ENCODE data around the gene BAHCC1.

BAHCC1 gene

DNA sequence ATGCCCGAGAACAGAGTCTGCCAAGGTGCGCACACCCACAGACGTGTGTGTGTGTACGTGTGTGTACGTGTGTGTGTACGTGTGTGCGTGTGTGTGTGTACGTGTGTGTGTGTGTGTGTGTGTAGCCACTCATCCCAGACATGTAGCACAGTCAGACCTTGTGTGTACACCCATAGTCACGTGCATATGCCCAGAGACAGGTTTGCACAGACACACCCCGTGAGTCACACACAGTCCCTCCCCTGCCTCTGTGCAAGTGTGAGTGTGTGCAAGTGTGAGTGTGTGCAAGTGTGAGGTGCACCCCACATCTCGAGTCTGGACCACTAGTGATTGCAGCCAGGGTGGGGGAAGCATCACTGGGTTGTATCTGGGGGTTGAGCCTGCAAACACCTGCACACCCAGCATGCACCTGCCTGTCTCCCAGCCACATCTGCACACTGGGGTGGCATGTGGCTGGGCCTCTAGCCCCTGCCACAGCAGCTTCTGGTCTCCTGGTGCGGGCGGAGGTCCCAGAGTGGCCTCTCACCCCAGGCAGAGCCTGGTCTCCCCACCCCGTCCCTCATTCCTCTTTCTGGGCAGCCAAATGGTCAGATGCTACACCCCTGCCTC lies 23.6 kb downstream of the BAHCC1 start:
- no peaks in the 10 kb centered on the region for H3K27me3 ChIP-seq (ENCODE audit: control insufficient read depth, low read length)
- no peaks in the 10 kb centered on the region for H3F3A ChIP-seq (ENCODE audit: control insufficient read depth, insufficient read depth)
- no peaks in the 10 kb centered on the region for H3K79me2 ChIP-seq (ENCODE audit: control insufficient read depth, low read length)
- H3K36me3 ChIP-seq (ENCODE audit: control insufficient read depth, low read length), result no peaks in the 10 kb centered on the region
- no peaks in the 10 kb centered on the region for H3K9me3 ChIP-seq (ENCODE audit: control insufficient read depth, insufficient read depth, low read length)
- H3K4me3 ChIP-seq (ENCODE audit: low read length), result no peak overlapping the region
- H3K4me2 ChIP-seq (ENCODE audit: low read length), result no peak overlapping the region
- no peak overlapping the region for H3K27ac ChIP-seq (ENCODE audit: low read depth, low read length)
- no peak for TF ChIP-seq EZH2phosphoT487 (IDR thresholded peaks at IDR 0.05; ENCODE audit: borderline replicate concordance, low read length)
- TF ChIP-seq, protein P1, sequence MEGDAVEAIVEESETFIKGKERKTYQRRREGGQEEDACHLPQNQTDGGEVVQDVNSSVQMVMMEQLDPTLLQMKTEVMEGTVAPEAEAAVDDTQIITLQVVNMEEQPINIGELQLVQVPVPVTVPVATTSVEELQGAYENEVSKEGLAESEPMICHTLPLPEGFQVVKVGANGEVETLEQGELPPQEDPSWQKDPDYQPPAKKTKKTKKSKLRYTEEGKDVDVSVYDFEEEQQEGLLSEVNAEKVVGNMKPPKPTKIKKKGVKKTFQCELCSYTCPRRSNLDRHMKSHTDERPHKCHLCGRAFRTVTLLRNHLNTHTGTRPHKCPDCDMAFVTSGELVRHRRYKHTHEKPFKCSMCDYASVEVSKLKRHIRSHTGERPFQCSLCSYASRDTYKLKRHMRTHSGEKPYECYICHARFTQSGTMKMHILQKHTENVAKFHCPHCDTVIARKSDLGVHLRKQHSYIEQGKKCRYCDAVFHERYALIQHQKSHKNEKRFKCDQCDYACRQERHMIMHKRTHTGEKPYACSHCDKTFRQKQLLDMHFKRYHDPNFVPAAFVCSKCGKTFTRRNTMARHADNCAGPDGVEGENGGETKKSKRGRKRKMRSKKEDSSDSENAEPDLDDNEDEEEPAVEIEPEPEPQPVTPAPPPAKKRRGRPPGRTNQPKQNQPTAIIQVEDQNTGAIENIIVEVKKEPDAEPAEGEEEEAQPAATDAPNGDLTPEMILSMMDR (IDR thresholded peaks at IDR 0.05; ENCODE audit: low read depth, low read length, poor library complexity, severe bottlenecking), result no peak
- no peaks in the 10 kb centered on the region for H3K4me1 ChIP-seq (ENCODE audit: control insufficient read depth, low read length)
- no peaks in the 10 kb centered on the region for H4K20me1 ChIP-seq (ENCODE audit: control insufficient read depth, insufficient read depth, low read depth, low read length)
- no peaks in the 10 kb centered on the region for H3K9me2 ChIP-seq (replicated peaks; ENCODE audit: control insufficient read depth, low read length)

DNA sequence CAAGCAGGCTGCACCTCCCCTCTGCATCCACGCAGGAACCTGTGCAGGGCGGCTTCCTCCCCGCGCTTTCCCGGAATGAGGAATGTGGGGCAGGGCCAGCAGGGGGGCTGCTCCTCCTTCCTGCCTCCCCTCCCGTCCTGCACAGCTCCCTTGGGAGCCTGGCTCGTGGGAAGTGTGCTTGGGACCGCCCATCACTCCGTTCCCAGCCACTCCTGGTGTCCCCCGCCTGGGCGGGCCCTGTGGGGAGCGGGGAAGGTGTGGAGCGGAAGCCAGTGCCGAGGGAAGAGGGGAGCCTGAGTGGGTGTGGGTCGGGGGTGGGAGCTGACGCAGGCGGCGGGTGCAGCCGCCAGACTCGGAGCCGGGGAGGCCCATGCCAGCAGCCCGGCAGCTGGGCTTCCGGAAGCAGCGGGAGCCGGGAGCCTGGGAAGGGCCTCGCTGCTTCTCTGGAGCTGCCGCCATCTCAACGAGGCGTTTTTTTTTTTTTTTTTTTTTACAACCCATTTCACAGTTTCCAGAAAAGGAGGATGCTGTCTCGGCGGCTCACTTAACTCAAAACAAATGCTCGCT lies 24.1 kb downstream of the BAHCC1 start:
- H3K79me2 ChIP-seq (ENCODE audit: control insufficient read depth, low read length), result no peaks in the 10 kb centered on the region
- no peaks in the 10 kb centered on the region for H4K20me1 ChIP-seq (ENCODE audit: control insufficient read depth, insufficient read depth, low read depth, low read length)
- no peaks in the 10 kb centered on the region for H3K9me2 ChIP-seq (replicated peaks; ENCODE audit: control insufficient read depth, low read length)
- peaks cover 2% of the 10 kb centered on the region; the same call in 1 of the 2 replicates for H3K9me3 ChIP-seq (ENCODE audit: control insufficient read depth, insufficient read depth, low read length)
- no peak overlapping the region for H3K4me3 ChIP-seq (ENCODE audit: low read length)
- H3K27me3 ChIP-seq (ENCODE audit: control insufficient read depth, low read length), result no peaks in the 10 kb centered on the region
- no peak overlapping the region for H3K27ac ChIP-seq (ENCODE audit: low read depth, low read length)
- H3K36me3 ChIP-seq (ENCODE audit: control insufficient read depth, low read length), result no peaks in the 10 kb centered on the region
- no peaks in the 10 kb centered on the region for H3K4me1 ChIP-seq (ENCODE audit: control insufficient read depth, low read length)
- TF ChIP-seq, protein P1 (IDR thresholded peaks at IDR 0.05; ENCODE audit: low read depth, low read length, poor library complexity, severe bottlenecking), result no peak
- no peak for TF ChIP-seq EZH2phosphoT487 (IDR thresholded peaks at IDR 0.05; ENCODE audit: borderline replicate concordance, low read length)
- H3K4me2 ChIP-seq (ENCODE audit: low read length), result no peak overlapping the region
- H3F3A ChIP-seq (ENCODE audit: control insufficient read depth, insufficient read depth), result no peaks in the 10 kb centered on the region

DNA sequence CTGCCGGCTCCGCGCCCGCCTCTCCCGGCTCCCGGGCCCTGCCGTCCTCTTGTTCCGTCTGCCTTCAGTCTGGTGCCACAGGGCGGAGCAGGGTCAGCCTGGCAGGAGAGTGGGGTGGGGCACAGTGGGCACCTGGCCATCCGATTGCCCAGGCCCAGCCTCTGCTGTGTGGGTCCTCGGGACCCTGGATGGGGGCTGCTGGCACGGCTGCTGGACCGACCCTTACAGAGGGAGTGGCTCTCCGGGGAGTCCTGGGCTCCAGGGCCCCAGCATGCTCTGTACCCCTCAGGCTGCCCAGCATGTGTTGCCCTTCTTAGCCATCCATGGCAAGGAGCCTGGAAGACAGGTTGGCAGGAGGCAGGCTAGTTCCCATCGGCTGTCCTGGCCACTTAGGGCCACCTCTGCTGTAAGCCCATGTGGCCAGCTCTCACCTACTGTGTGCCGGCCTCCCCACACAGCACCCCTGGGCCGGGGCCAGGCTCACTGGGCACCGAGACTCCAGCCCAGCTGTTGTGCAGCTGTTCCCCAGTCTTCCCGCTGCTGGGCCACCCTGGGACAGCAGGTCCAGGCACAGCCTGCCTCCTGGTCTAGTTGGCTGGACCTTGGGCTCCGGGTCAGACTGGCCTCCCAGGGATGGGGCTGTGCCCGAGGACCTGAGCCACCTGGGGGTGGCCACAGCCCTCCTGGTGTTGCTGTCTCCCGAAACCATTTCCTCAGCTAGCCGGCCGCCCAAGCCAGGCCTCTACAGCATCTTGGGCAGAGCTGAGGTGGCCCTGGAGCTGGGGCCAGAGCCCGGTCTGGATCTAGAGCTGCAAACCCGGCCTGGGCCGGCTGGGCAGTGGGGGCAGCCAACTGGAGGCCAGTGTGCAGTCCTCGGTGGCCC lies 24.9 kb downstream of the BAHCC1 start:
- no peaks in the 10 kb centered on the region for H3K27me3 ChIP-seq (ENCODE audit: control insufficient read depth, low read length)
- H3K27ac ChIP-seq (ENCODE audit: low read depth, low read length), result no peak overlapping the region
- no peaks in the 10 kb centered on the region for H3K79me2 ChIP-seq (ENCODE audit: control insufficient read depth, low read length)
- no peaks in the 10 kb centered on the region for H3K36me3 ChIP-seq (ENCODE audit: control insufficient read depth, low read length)
- H3K4me3 ChIP-seq (ENCODE audit: low read length), result no peak overlapping the region
- TF ChIP-seq EZH2phosphoT487 (IDR thresholded peaks at IDR 0.05; ENCODE audit: borderline replicate concordance, low read length), result no peak
- TF ChIP-seq, protein P1 (IDR thresholded peaks at IDR 0.05; ENCODE audit: low read depth, low read length, poor library complexity, severe bottlenecking), result no peak
- H3K4me2 ChIP-seq (ENCODE audit: low read length), result no peak overlapping the region
- no peaks in the 10 kb centered on the region for H3K9me2 ChIP-seq (replicated peaks; ENCODE audit: control insufficient read depth, low read length)
- H3K4me1 ChIP-seq (ENCODE audit: control insufficient read depth, low read length), result no peaks in the 10 kb centered on the region
- no peaks in the 10 kb centered on the region for H3F3A ChIP-seq (ENCODE audit: control insufficient read depth, insufficient read depth)
- H3K9me3 ChIP-seq (ENCODE audit: control insufficient read depth, insufficient read depth, low read length), result peaks cover 9% of the 10 kb centered on the region
- no peaks in the 10 kb centered on the region for H4K20me1 ChIP-seq (ENCODE audit: control insufficient read depth, insufficient read depth, low read depth, low read length)
